SK-N-SH (cell line): ENCODE measurements around the gene CAMK4. TPM values are rescaled to one million over a fixed set of nuclear protein-coding genes. Genes with fewer than 3 reads are reported as not detected.

Experiments used
- CTCF ChIA-PET: fragments of 300-600, 350-600 bp; formaldehyde crosslinking; extraction: SDS; loops from one replicate; lab custom pipeline; 2021; lab: Yijun Ruan, JAX
- POLR2A ChIA-PET: fragments of 350-600 bp; sonication (Branson Sonifier 250); formaldehyde crosslinking; extraction: SDS; loops from one replicate; lab custom pipeline; 2020; ENCODE audit warnings: antibody characterized with exemption, inconsistent platforms; lab: Yijun Ruan, JAX
- DNase-seq: peaks from one replicate; pipeline ENCODE4 v3.0.0; 2012
- H2AFZ ChIP-seq: fragments of 200-600 bp; sonication (generic); 2 replicates; pipeline ENCODE4 v1.8.1; 2016; ENCODE audit warnings: antibody characterized with exemption, mild to moderate bottlenecking, low read depth
- H3F3A ChIP-seq: fragments of 200-600 bp; sonication (generic); replicated peaks from 2 replicates; pipeline ENCODE3; 2016; ENCODE audit warnings: antibody characterized with exemption, mild to moderate bottlenecking; ENCODE audit not compliant: insufficient read depth
- H3K27ac ChIP-seq, 2 experiments: fragments of 200-500 bp in 1 of 2; fragments of 200-600 bp in 1 of 2; sonication (Bioruptor generic) in 1 of 2; sonication (generic), shearing (Covaris generic) in 1 of 2; 2 replicates each; pipeline versions ENCODE4 v1.5.1 to v1.6.1; 2014 to 2016; ENCODE audit warnings: low read depth in 2 of 2, inconsistent platforms in 1 of 2, low read length in 1 of 2, mild to moderate bottlenecking in 1 of 2, mixed read lengths in 1 of 2
- H3K27me3 ChIP-seq: fragments of 200-600 bp; sonication (generic), shearing (Covaris generic); 2 replicates; pipeline ENCODE4 v1.6.1; 2016; ENCODE audit warnings: mixed run types; ENCODE audit not compliant: insufficient read depth
- H3K36me3 ChIP-seq, 2 experiments: fragments of 200-500 bp in 1 of 2; fragments of 200-600 bp in 1 of 2; sonication (Bioruptor generic) in 1 of 2; sonication (generic) in 1 of 2; replicated peaks in 1 of 2; 2 replicates each; pipeline versions ENCODE3 to v1.5.1; 2014 to 2016; ENCODE audit warnings: low read length in 1 of 2, mild to moderate bottlenecking in 1 of 2; ENCODE audit not compliant: insufficient read depth in 2 of 2, control insufficient read depth in 1 of 2
- H3K4me1 ChIP-seq, 2 experiments: fragments of 200-500 bp in 1 of 2; fragments of 200-600 bp in 1 of 2; sonication (Bioruptor generic) in 1 of 2; sonication (generic), shearing (Covaris generic) in 1 of 2; 2 replicates each; pipeline versions ENCODE4 v1.5.1 to v1.6.1; 2014 to 2016; ENCODE audit warnings: low read depth in 1 of 2, low read length in 1 of 2, mixed run types in 1 of 2; ENCODE audit not compliant: insufficient read depth in 2 of 2, control insufficient read depth in 1 of 2
- H3K4me2 ChIP-seq: fragments of 200-600 bp; sonication (generic), shearing (Covaris generic); 2 replicates; pipeline ENCODE4 v1.6.1; 2017; ENCODE audit warnings: mixed run types
- H3K4me3 ChIP-seq, 2 experiments: fragments of 200-500 bp in 1 of 2; fragments of 200-600 bp in 1 of 2; sonication (Bioruptor generic) in 1 of 2; sonication (generic), shearing (Covaris generic) in 1 of 2; 2 replicates each; pipeline versions ENCODE4 v1.5.1 to v1.8.1; 2014 to 2016; ENCODE audit warnings: low read depth in 2 of 2, inconsistent platforms in 1 of 2, low read length in 1 of 2, mild to moderate bottlenecking in 1 of 2, mixed read lengths in 1 of 2, moderate library complexity in 1 of 2
- H3K79me2 ChIP-seq: fragments of 200-600 bp; sonication (generic); 2 replicates; pipeline ENCODE4 v1.8.1; 2017; ENCODE audit warnings: mild to moderate bottlenecking; ENCODE audit not compliant: insufficient read depth
- H3K9ac ChIP-seq: fragments of 200-600 bp; sonication (generic); 2 replicates; pipeline ENCODE4 v1.6.1; 2017; ENCODE audit warnings: mixed run types
- H3K9me2 ChIP-seq: fragments of 200-600 bp; sonication (generic); 2 replicates; pipeline ENCODE4 v1.6.1; 2017; ENCODE audit warnings: mixed run types
- H3K9me3 ChIP-seq: fragments of 200-600 bp; sonication (generic); 2 replicates; pipeline ENCODE4 v1.6.1; 2017; ENCODE audit warnings: mixed run types, mild to moderate bottlenecking, moderate library complexity
- H4K20me1 ChIP-seq: fragments of 200-600 bp; sonication (generic); 2 replicates; pipeline ENCODE4 v1.6.1; 2017; ENCODE audit warnings: mild to moderate bottlenecking, mixed run types; ENCODE audit not compliant: insufficient read depth
- CHD2 ChIP-seq: fragments of 150-350 bp; IDR thresholded peaks from 2 replicates; pipeline ENCODE4 v1.6.1; 2018; ENCODE audit warnings: low read length; ENCODE audit not compliant: partially characterized antibody
- ELF1 ChIP-seq: IDR thresholded peaks from 2 replicates; pipeline ENCODE4 v1.4.0; 2012
- EZH2phosphoT487 ChIP-seq: fragments of 200-600 bp; sonication (generic); IDR thresholded peaks from 2 replicates; pipeline ENCODE4 v1.6.1; 2017; ENCODE audit warnings: low read depth, mixed run types, mild to moderate bottlenecking, antibody characterized with exemption, moderate library complexity, borderline replicate concordance
- FOSL2 ChIP-seq: IDR thresholded peaks from 2 replicates; pipeline ENCODE4 v1.4.0; 2012; ENCODE audit warnings: low read depth, mild to moderate bottlenecking, moderate library complexity, borderline replicate concordance
- FOXJ3 ChIP-seq: sonication (generic); formaldehyde crosslinking; IDR thresholded peaks from 2 replicates; pipeline ENCODE4 v1.5.1; 2020; ENCODE audit warnings: mild to moderate bottlenecking, missing genetic modification reagents
- MEF2A ChIP-seq: IDR thresholded peaks from 2 replicates; pipeline ENCODE4 v1.4.0; 2012; ENCODE audit warnings: low read depth, borderline replicate concordance
- MXI1 ChIP-seq: IDR thresholded peaks from 2 replicates; pipeline ENCODE4 v1.6.1; 2012; ENCODE audit warnings: mild to moderate bottlenecking, low read depth, low read length, improper control_type of control experiment
- POLR2AphosphoS5 ChIP-seq: IDR thresholded peaks from 2 replicates; pipeline ENCODE4 v1.6.1; 2012; ENCODE audit warnings: low read depth, low read length
- RFX5 ChIP-seq: IDR thresholded peaks from 2 replicates; pipeline ENCODE4 v1.6.1; 2012; ENCODE audit warnings: mild to moderate bottlenecking, improper control_type of control experiment, low read length
- RXRA ChIP-seq: IDR thresholded peaks from 2 replicates; pipeline ENCODE4 v1.4.0; 2012; ENCODE audit warnings: low read depth, mild to moderate bottlenecking, borderline replicate concordance
- SMC3 ChIP-seq: IDR thresholded peaks from 2 replicates; pipeline ENCODE4 v1.6.1; 2012; ENCODE audit warnings: low read depth, low read length, improper control_type of control experiment
- WGBS: methylation state at CpG from one replicate; pipeline ENCODE4 v1.1.6; 2017; ENCODE audit warnings: low lambda C conversion rate; 5-methylcytosine and 5-hydroxymethylcytosine counted together
- polyA plus RNA-seq, 3 experiments: library from polyadenylated mRNA; depleted of rRNA; stranded (reverse); fragments of >200 nt; gene quantifications; 2 replicates each; pipeline ENCODE4 v1.2.3, GENCODE V29; 2012
- TF ChIP-seq, protein P1 (sequence below): fragments of 150-350 bp; IDR thresholded peaks from 2 replicates; pipeline ENCODE4 v1.6.1; 2017; ENCODE audit warnings: antibody characterized with exemption, low read length, low read depth, borderline replicate concordance
- TF ChIP-seq, protein P2 (sequence below): IDR thresholded peaks from 2 replicates; pipeline ENCODE4 v1.4.0; 2012; ENCODE audit warnings: low read depth, borderline replicate concordance
- TF ChIP-seq, protein P3 (sequence below): IDR thresholded peaks from 2 replicates; pipeline ENCODE4; 2012
- TF ChIP-seq, protein P4 (sequence below): fragments of 200-600 bp; sonication (generic); IDR thresholded peaks from 2 replicates; pipeline ENCODE4 v1.6.1; 2017; ENCODE audit warnings: antibody characterized with exemption, mild to moderate bottlenecking, moderate library complexity
- TF ChIP-seq, protein P5 (sequence below): IDR thresholded peaks from 2 replicates; pipeline ENCODE4 v1.4.0; 2012; ENCODE audit warnings: low read depth
- TF ChIP-seq, protein P6 (sequence below): fragments of 150-350 bp; IDR thresholded peaks from 2 replicates; pipeline ENCODE4 v1.6.1; 2016; ENCODE audit warnings: mild to moderate bottlenecking, low read depth, low read length
- TF ChIP-seq, protein P7 (sequence below): IDR thresholded peaks from 2 replicates; pipeline ENCODE4 v1.4.0; 2012; ENCODE audit warnings: low read depth, borderline replicate concordance

Gene CAMK4
- polyA plus RNA-seq, 1 of the 3 experiments (the other 2 are of a cell fraction) = 4.1 TPM

DNA sequence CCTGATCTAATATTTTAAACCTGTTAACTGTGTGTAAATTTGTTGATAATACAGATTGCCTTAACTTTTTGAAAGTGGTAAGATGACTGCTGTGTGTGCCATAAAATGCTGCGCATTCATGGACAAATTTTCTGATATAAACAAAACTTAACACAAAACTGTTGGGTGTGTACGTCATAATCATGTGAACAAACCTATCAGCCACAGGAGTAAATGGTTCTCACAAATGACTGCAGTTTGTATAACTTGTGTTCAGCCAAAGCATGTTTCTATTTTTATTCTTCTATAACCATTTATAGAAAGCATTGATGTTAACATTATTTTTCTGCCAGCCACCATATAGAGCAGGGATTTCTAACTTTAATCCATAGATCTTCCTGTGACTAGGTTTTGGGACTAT lies 21.5 kb downstream of the CAMK4 start:
- Histone ChIP-seq H3K9ac (no peak overlapping the region), H3K9me2 (no peaks in the 10 kb centered on the region), H3K9me3 (no peaks in the 10 kb centered on the region), H3K4me2 (no peak overlapping the region), H2AFZ (no peak overlapping the region), H3F3A (no peaks in the 10 kb centered on the region), H3K79me2 (no peaks in the 10 kb centered on the region), H3K36me3 (no peaks in the 10 kb centered on the region), H4K20me1 (no peaks in the 10 kb centered on the region), H3K27me3 (no peaks in the 10 kb centered on the region), H3K4me1 (peaks cover 0 to 14% of the 10 kb centered on the region in 2 experiments; a peak in 2 of 4 replicates), H3K27ac (no peak overlapping the region), H3K4me3 (no peak overlapping the region)
- TF ChIP-seq CHD2 (no peak), MEF2A (no peak), FOXJ3 (CRISPR knock-in tag) (no peak), ELF1 (no peak), RXRA (no peak), RFX5 (no peak), EZH2phosphoT487 (no peak), FOSL2 (no peak), MXI1 (no peak), POLR2AphosphoS5 (no peak), SMC3 (no peak)
- TF ChIP-seq, protein P1, sequence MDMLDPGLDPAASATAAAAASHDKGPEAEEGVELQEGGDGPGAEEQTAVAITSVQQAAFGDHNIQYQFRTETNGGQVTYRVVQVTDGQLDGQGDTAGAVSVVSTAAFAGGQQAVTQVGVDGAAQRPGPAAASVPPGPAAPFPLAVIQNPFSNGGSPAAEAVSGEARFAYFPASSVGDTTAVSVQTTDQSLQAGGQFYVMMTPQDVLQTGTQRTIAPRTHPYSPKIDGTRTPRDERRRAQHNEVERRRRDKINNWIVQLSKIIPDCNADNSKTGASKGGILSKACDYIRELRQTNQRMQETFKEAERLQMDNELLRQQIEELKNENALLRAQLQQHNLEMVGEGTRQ = no peak
- TF ChIP-seq, protein P2, sequence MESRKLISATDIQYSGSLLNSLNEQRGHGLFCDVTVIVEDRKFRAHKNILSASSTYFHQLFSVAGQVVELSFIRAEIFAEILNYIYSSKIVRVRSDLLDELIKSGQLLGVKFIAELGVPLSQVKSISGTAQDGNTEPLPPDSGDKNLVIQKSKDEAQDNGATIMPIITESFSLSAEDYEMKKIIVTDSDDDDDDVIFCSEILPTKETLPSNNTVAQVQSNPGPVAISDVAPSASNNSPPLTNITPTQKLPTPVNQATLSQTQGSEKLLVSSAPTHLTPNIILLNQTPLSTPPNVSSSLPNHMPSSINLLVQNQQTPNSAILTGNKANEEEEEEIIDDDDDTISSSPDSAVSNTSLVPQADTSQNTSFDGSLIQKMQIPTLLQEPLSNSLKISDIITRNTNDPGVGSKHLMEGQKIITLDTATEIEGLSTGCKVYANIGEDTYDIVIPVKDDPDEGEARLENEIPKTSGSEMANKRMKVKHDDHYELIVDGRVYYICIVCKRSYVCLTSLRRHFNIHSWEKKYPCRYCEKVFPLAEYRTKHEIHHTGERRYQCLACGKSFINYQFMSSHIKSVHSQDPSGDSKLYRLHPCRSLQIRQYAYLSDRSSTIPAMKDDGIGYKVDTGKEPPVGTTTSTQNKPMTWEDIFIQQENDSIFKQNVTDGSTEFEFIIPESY = no peak
- TF ChIP-seq, protein P3, sequence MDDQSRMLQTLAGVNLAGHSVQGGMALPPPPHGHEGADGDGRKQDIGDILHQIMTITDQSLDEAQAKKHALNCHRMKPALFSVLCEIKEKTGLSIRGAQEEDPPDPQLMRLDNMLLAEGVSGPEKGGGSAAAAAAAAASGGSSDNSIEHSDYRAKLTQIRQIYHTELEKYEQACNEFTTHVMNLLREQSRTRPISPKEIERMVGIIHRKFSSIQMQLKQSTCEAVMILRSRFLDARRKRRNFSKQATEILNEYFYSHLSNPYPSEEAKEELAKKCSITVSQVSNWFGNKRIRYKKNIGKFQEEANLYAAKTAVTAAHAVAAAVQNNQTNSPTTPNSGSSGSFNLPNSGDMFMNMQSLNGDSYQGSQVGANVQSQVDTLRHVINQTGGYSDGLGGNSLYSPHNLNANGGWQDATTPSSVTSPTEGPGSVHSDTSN = no peak
- TF ChIP-seq, protein P4, sequence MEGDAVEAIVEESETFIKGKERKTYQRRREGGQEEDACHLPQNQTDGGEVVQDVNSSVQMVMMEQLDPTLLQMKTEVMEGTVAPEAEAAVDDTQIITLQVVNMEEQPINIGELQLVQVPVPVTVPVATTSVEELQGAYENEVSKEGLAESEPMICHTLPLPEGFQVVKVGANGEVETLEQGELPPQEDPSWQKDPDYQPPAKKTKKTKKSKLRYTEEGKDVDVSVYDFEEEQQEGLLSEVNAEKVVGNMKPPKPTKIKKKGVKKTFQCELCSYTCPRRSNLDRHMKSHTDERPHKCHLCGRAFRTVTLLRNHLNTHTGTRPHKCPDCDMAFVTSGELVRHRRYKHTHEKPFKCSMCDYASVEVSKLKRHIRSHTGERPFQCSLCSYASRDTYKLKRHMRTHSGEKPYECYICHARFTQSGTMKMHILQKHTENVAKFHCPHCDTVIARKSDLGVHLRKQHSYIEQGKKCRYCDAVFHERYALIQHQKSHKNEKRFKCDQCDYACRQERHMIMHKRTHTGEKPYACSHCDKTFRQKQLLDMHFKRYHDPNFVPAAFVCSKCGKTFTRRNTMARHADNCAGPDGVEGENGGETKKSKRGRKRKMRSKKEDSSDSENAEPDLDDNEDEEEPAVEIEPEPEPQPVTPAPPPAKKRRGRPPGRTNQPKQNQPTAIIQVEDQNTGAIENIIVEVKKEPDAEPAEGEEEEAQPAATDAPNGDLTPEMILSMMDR = no peak
- TF ChIP-seq, protein P5, sequence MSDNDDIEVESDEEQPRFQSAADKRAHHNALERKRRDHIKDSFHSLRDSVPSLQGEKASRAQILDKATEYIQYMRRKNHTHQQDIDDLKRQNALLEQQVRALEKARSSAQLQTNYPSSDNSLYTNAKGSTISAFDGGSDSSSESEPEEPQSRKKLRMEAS = no peak
- TF ChIP-seq, protein P6, sequence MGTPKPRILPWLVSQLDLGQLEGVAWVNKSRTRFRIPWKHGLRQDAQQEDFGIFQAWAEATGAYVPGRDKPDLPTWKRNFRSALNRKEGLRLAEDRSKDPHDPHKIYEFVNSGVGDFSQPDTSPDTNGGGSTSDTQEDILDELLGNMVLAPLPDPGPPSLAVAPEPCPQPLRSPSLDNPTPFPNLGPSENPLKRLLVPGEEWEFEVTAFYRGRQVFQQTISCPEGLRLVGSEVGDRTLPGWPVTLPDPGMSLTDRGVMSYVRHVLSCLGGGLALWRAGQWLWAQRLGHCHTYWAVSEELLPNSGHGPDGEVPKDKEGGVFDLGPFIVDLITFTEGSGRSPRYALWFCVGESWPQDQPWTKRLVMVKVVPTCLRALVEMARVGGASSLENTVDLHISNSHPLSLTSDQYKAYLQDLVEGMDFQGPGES = no peak
- TF ChIP-seq, protein P7, sequence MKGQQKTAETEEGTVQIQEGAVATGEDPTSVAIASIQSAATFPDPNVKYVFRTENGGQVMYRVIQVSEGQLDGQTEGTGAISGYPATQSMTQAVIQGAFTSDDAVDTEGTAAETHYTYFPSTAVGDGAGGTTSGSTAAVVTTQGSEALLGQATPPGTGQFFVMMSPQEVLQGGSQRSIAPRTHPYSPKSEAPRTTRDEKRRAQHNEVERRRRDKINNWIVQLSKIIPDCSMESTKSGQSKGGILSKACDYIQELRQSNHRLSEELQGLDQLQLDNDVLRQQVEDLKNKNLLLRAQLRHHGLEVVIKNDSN = no peak
- POLR2A ChIA-PET = no interaction called here
- no peak for DNase-seq
- CTCF ChIA-PET = interaction anchor here (0.6 to 1.8 kb wide), 3 partner anchors 10 to 232 kb away, joined by 3 to 8 read pairs (median 3); no protein-coding TSS in a partner anchor
- WGBS = 90% methylated on average over 2 of the region's 2 CpGs
